ENCODE data around the gene MYF6.

Gene MYF6

DNA sequence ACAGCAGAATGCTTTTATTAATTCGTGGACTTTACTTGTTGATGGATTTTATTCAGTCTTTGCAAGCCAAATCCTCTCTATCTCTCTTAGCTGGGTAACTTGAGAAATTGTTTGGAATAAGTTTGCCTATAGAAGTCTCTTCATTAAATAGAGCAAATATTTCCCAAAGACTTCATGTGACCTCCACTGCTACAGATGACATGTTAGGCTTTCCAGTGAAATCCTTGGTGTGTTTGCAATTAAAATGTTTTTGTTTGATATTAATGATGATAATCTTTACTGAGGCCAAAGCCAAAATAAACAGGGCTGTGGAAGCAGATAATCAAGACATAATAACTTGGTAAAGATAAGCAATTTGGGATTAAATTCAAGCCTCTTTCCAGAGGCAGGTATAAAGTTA, 4.4 kb downstream of the MYF6 start:
- Histone ChIP-seq H3K4me3 (replicated peaks; ENCODE audit: low read depth, low read length) (no peak overlapping the region), H3K36me3 (ENCODE audit: control insufficient read depth, insufficient read depth, low read length) (no peaks in the 10 kb centered on the region), H3K27me3 (replicated peaks; ENCODE audit: control insufficient read depth, insufficient read depth, low read length) (no peaks in the 10 kb centered on the region)
- DNase-seq (ENCODE audit: extremely low read depth, insufficient read length) = no peak
- TF ChIP-seq, protein P1, sequence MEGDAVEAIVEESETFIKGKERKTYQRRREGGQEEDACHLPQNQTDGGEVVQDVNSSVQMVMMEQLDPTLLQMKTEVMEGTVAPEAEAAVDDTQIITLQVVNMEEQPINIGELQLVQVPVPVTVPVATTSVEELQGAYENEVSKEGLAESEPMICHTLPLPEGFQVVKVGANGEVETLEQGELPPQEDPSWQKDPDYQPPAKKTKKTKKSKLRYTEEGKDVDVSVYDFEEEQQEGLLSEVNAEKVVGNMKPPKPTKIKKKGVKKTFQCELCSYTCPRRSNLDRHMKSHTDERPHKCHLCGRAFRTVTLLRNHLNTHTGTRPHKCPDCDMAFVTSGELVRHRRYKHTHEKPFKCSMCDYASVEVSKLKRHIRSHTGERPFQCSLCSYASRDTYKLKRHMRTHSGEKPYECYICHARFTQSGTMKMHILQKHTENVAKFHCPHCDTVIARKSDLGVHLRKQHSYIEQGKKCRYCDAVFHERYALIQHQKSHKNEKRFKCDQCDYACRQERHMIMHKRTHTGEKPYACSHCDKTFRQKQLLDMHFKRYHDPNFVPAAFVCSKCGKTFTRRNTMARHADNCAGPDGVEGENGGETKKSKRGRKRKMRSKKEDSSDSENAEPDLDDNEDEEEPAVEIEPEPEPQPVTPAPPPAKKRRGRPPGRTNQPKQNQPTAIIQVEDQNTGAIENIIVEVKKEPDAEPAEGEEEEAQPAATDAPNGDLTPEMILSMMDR (IDR thresholded peaks at IDR 0.05; ENCODE audit: insufficient read depth, low read length, poor library complexity, severe bottlenecking) = no peak

DNA sequence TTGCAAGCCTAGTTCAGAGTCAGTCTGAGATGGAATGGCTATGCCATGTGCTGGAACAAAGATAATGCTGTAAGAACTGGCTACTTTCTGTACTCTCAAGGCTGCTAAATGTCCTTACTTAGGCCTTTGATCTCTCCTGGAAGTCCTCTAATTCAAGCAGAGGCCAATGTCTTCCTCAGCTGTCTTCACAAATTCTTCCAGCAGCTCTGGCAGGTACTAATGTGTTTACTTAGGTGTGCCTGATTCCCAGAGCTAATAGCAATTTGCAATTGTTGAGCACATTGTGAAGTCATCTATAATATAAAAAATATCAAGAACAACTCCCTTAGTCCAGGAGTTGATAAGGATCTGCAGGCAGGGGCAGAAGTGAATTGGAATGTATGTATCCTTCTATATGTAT, 5.4 kb downstream of the MYF6 start:
- Histone ChIP-seq H3K27me3 (replicated peaks; ENCODE audit: control insufficient read depth, insufficient read depth, low read length) (no peaks in the 10 kb centered on the region), H3K36me3 (ENCODE audit: control insufficient read depth, insufficient read depth, low read length) (no peaks in the 10 kb centered on the region), H3K4me3 (replicated peaks; ENCODE audit: low read depth, low read length) (no peak overlapping the region)
- TF ChIP-seq, protein P1 (IDR thresholded peaks at IDR 0.05; ENCODE audit: insufficient read depth, low read length, poor library complexity, severe bottlenecking) = no peak
- DNase-seq (ENCODE audit: extremely low read depth, insufficient read length) = no peak

DNA sequence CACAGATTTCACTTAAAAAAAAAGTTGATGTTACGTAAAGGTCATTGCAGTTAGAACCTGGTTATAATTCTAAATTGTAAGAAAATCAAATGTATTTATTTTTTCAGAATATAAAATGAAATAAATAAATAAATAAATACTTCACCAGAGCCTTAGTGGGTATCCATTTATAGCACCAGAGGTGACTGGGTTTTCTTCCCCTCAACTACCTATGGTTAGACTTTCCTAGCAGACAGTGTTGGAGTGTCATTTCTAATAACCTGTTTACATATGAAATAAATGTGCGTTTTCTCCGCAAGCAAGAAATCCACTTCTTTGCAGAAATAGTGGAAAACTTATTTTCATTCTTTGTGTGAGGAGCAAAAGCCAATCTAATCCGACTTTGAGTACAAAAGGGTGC, 6.0 kb downstream of the MYF6 start:
- H3K4me3 ChIP-seq (replicated peaks; ENCODE audit: low read depth, low read length) = no peak overlapping the region
- no peaks in the 10 kb centered on the region for H3K36me3 ChIP-seq (ENCODE audit: control insufficient read depth, insufficient read depth, low read length)
- TF ChIP-seq, protein P1 (IDR thresholded peaks at IDR 0.05; ENCODE audit: insufficient read depth, low read length, poor library complexity, severe bottlenecking) = no peak
- no peaks in the 10 kb centered on the region for H3K27me3 ChIP-seq (replicated peaks; ENCODE audit: control insufficient read depth, insufficient read depth, low read length)
- DNase-seq (ENCODE audit: extremely low read depth, insufficient read length) = no peak

DNA sequence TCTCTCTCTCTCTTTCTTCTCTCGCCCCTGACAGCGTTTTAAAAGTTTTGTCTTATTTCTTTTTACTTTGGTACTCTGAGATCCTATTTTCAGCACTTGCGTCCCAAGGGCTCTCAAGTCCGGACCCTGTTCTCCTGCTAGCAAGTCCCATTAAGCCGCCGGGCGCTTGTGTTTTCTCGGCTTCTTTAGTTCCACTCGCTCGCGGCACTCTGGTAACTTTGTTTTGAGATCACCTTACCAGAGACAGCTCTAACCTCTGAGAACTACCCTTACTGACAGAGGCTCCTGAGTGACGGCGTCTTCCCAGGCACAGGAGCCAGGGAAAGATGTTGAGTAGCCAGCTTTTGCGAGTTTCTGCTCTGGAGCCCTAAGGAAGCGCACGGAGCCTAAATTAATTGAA, 6.6 kb downstream of the MYF6 start:
- TF ChIP-seq, protein P1 (IDR thresholded peaks at IDR 0.05; ENCODE audit: insufficient read depth, low read length, poor library complexity, severe bottlenecking) = no peak
- Histone ChIP-seq H3K36me3 (ENCODE audit: control insufficient read depth, insufficient read depth, low read length) (no peaks in the 10 kb centered on the region), H3K4me3 (replicated peaks; ENCODE audit: low read depth, low read length) (no peak overlapping the region), H3K27me3 (replicated peaks; ENCODE audit: control insufficient read depth, insufficient read depth, low read length) (no peaks in the 10 kb centered on the region)
- no peak for DNase-seq (ENCODE audit: extremely low read depth, insufficient read length)

DNA sequence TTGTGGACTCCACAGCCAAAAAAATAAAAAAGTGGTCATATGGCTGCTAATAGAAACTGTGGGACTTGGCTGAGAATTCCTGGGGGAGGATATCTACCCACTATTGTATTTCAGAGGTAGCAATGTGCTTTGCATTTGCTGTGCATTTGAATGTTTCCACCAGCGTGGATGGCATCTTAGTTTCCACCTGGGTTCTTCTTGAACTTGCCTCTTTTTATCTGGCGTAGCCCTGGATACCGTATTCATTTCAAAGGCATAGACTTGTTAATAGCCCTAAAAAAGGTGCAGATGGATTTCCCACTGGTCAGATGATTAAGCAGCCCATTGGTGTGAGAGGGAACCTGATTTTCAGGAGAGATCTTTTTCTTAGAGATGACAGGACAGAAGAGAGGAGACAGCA, 7.4 kb downstream of the MYF6 start:
- no peak for DNase-seq (ENCODE audit: extremely low read depth, insufficient read length)
- H3K36me3 ChIP-seq (ENCODE audit: control insufficient read depth, insufficient read depth, low read length) = no peaks in the 10 kb centered on the region
- H3K27me3 ChIP-seq (replicated peaks; ENCODE audit: control insufficient read depth, insufficient read depth, low read length) = no peaks in the 10 kb centered on the region
- no peak overlapping the region for H3K4me3 ChIP-seq (replicated peaks; ENCODE audit: low read depth, low read length)
- TF ChIP-seq, protein P1 (IDR thresholded peaks at IDR 0.05; ENCODE audit: insufficient read depth, low read length, poor library complexity, severe bottlenecking) = no peak

DNA sequence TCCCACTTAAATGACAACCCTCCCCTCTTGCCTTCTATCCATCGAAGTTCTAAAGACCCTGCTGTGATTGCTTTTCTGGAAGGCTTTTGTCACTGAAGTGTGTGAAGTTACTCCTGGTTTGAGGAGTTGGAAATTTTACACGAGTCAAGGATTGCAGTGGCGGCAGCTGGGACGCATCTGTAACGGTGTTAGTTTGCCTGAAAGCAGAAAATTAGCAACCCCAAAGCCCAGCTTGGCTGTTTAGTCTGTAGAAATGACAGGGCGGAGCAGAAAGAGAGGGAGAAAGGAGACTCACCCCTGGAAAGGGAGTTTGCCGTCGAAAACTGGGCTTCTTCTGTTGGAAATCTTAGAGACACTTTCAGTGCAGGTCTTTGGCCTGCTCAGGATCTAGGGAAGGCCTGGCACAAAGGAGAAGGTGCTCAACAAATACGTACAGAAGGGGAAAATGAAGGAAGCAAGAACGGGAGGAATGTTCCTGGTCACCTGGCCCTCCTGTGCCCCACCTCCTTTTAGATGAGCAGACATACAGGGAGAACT, 8.3 kb downstream of the MYF6 start:
- Histone ChIP-seq H3K36me3 (ENCODE audit: control insufficient read depth, insufficient read depth, low read length) (no peaks in the 10 kb centered on the region), H3K4me3 (replicated peaks; ENCODE audit: low read depth, low read length) (no peak overlapping the region), H3K27me3 (replicated peaks; ENCODE audit: control insufficient read depth, insufficient read depth, low read length) (no peaks in the 10 kb centered on the region)
- TF ChIP-seq, protein P1 (IDR thresholded peaks at IDR 0.05; ENCODE audit: insufficient read depth, low read length, poor library complexity, severe bottlenecking) = no peak
- no peak for DNase-seq (ENCODE audit: extremely low read depth, insufficient read length)

Measured in GM06990 (cell line).